ENCODE measurements around the gene PPP2R1B. TPM values are rescaled to one million over a fixed set of nuclear protein-coding genes. Genes with fewer than 3 reads are reported as not detected.
"Not testable (repeated sequence)": the region's sequence is repeated elsewhere in the genome, so short reads cannot be mapped to it uniquely, and the experiment has no call there.

The PPP2R1B gene
- total RNA-seq, 1 donor from 2014 or later = 37.9 TPM

DNA sequence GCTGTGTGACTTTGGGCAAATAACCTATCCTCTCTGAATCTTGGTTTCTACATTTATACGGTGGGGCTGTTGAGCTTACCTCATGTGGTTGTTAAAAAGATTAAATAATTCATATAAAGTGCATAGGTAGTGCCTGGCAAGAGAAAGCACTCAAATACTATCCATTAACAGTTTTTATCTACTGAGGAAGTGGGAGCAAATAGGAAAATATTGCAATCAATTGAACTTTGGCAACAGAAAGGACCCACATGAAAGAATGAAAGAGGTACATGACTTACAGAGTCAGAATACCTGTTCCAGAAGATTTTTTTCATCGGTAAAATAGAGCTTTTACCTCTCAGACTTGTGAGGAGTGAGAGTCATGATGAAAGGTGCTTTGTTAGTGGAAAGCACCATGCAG lies 6.3 kb upstream of the PPP2R1B start:
- no peaks in the 10 kb centered on the region for H3K36me3 Mint-ChIP-seq (ENCODE audit: low read depth)
- no peak overlapping the region for H3K27ac Mint-ChIP-seq
- intact Hi-C loops (cut with micrococcal nuclease) = loop anchor here (10.0 kb wide), 1 partner anchor 1338 kb away; no protein-coding TSS in a partner anchor
- ATAC-seq (ENCODE audit: low read depth) (no peak), DNase-seq (no peak)
- H3K9me3 Mint-ChIP-seq = no peaks in the 10 kb centered on the region
- CTCF ChIA-PET = interaction anchor here (1.2 kb wide), 1 partner anchor 186 kb away, joined by 3 read pairs; no protein-coding TSS in a partner anchor
- peaks cover 22% of the 10 kb centered on the region for H3K4me1 Mint-ChIP-seq
- TF ChIP-seq, protein P1, sequence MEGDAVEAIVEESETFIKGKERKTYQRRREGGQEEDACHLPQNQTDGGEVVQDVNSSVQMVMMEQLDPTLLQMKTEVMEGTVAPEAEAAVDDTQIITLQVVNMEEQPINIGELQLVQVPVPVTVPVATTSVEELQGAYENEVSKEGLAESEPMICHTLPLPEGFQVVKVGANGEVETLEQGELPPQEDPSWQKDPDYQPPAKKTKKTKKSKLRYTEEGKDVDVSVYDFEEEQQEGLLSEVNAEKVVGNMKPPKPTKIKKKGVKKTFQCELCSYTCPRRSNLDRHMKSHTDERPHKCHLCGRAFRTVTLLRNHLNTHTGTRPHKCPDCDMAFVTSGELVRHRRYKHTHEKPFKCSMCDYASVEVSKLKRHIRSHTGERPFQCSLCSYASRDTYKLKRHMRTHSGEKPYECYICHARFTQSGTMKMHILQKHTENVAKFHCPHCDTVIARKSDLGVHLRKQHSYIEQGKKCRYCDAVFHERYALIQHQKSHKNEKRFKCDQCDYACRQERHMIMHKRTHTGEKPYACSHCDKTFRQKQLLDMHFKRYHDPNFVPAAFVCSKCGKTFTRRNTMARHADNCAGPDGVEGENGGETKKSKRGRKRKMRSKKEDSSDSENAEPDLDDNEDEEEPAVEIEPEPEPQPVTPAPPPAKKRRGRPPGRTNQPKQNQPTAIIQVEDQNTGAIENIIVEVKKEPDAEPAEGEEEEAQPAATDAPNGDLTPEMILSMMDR (IDR thresholded peaks at IDR 0.05) = no peak
- POLR2A ChIA-PET = no interaction called here
- H3K4me3 Mint-ChIP-seq = no peak overlapping the region
- no peaks in the 10 kb centered on the region for H3K27me3 Mint-ChIP-seq

DNA sequence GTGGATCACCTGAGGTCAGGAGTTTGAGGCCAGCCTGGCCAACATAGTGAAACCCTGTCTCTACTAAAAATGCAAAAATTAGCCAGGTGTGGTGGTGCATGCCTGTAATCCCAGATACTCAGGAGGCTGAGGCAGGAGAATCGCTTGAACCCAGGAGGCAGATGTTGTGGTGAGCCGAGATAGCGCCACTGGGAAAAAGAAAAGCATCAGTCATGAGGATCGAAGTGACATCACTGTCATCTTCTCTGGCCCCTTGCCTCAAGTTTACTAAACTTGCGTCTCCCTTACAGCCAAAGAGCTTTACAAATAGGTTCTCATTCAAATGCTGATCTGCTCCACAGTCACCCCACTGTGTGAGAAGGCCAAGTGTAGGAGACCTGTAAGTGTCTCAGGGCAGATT lies 5.0 kb upstream of the PPP2R1B start:
- H3K4me3 Mint-ChIP-seq; H3K9me3 Mint-ChIP-seq; DNase-seq; ATAC-seq (ENCODE audit: low read depth); POLR2A ChIA-PET; H3K27me3 Mint-ChIP-seq; H3K27ac Mint-ChIP-seq; H3K36me3 Mint-ChIP-seq (ENCODE audit: low read depth): not testable (repeated sequence)
- peaks cover 18% of the 10 kb centered on the region for H3K4me1 Mint-ChIP-seq
- CTCF ChIA-PET = interaction anchor here (1.2 to 1.9 kb wide), 2 partner anchors 167 to 185 kb away, joined by 3 to 4 read pairs; no protein-coding TSS in a partner anchor
- intact Hi-C loops (cut with micrococcal nuclease) = loop anchor here (10.0 kb wide), 1 partner anchor 1336 kb away; no protein-coding TSS in a partner anchor

DNA sequence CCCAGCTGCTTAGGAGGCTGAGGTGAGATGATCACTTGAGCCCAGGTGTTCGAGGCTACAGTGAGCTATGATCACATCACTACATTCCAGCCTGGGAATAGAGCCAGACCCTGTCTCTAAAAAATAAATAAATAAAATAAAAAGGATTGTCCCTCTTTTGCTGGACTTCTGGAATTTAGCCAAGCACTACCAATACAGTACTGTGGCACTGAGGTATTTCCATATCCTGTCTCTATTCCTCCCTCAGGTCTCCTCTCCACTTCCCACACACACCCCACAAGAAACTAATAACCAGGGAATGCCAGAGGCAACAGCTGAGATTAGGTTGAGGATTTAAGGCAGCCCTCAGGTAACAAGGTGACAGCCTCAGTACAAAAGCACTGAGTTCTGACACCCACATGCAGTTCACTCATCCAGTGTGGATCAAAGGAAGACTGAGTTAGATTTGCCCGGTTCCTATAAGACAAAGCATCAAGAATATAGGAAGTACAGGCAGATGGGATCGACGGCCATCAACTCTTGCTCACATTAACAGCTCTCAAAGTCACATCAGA lies 4.5 kb upstream of the PPP2R1B start:
- intact Hi-C loops (cut with micrococcal nuclease) = loop anchor here (10.0 kb wide), 1 partner anchor 1336 kb away; no protein-coding TSS in a partner anchor
- ChIA-PET POLR2A (no interaction called here), CTCF (interaction anchor here (1.9 kb wide), 1 partner anchor 166 kb away, joined by 4 read pairs; no protein-coding TSS in a partner anchor)
- DNase-seq (no peak), ATAC-seq (ENCODE audit: low read depth) (no peak)
- TF ChIP-seq, protein P1 (IDR thresholded peaks at IDR 0.05) = no peak
- peaks cover 2% of the 10 kb centered on the region for H3K36me3 Mint-ChIP-seq (ENCODE audit: low read depth)
- H3K4me3 Mint-ChIP-seq = no peak overlapping the region
- peaks cover 13% of the 10 kb centered on the region for H3K4me1 Mint-ChIP-seq
- no peak overlapping the region for H3K27ac Mint-ChIP-seq
- H3K9me3 Mint-ChIP-seq = no peaks in the 10 kb centered on the region
- no peaks in the 10 kb centered on the region for H3K27me3 Mint-ChIP-seq

DNA sequence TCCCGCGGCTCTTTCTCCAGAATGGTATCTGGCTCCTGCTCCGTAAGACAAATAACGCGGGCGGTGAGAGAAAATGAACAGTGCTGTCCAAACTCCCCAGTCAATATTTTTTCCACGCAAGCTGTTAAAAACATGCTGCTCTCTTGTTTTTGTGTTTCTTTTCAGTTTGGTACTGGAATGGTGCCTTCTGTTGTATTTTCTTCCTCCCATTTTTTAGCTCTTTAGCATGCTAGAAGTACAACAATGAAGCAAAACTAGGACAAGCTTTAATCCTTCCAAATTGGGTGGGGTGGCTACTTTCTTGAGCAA lies 599 bp upstream of the PPP2R1B start:
- intact Hi-C loops (cut with micrococcal nuclease) = loop anchor here (1.0 to 5.0 kb wide), 4 partner anchors 10 to 164 kb away; partner anchors contain the start of genes ALG9 and SIK2
- Mint-ChIP-seq H3K36me3 (ENCODE audit: low read depth) (peaks cover 29% of the 10 kb centered on the region), H3K27ac (peak overlapping the region; percentile 93), H3K4me3 (peak overlapping the region; percentile 100), H3K9me3 (no peaks in the 10 kb centered on the region), H3K27me3 (no peaks in the 10 kb centered on the region), H3K4me1 (peaks cover 25% of the 10 kb centered on the region)
- TF ChIP-seq, protein P1 (IDR thresholded peaks at IDR 0.05) = no peak
- POLR2A ChIA-PET = interaction anchor here (1.4 to 2.6 kb wide), 3 partner anchors 10 to 164 kb away, joined by 7 to 29 read pairs (median 8); no protein-coding TSS in a partner anchor
- CTCF ChIA-PET = interaction anchor here (0.7 to 4.6 kb wide), 7 partner anchors 10 to 484 kb away, joined by 3 to 47 read pairs (median 3); partner anchors contain the start of gene ALG9
- DNase-seq (no peak), ATAC-seq (ENCODE audit: low read depth) (no peak)

DNA sequence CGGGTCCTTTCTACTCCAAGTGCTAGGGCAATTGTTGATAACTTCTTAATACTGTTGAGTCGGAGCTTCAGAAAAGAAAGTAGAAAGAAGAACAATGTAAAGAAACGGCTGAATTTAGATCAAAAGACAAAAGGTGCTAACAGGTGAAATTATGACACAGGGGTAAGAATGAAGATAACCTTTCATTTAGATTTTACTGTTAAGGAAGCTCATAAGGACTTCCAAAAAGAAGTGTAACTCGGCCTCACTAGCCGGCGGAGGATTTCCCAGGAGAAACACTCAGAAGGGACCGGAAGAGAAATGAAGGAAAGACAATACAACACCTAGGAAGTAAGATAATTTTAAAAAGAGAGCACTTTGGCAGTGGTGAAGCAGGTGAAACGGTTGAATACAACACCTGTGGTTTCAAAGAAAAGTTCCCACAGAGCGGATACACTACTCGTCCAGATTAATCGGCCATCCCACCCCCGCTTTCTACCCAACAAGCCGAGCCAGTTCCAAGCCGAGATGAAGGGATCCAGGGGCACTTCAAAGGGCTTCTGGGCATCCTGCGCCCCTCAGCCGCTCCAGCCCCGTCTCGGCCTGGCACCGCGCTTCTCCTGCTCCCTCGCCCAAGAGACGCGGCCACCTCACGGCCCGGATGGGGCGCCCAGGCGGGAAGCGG lies 737 bp downstream of the PPP2R1B start:
- no peaks in the 10 kb centered on the region for H3K27me3 Mint-ChIP-seq
- intact Hi-C loops (cut with micrococcal nuclease) = loop anchor here (5.0 kb wide), 1 partner anchor 107 kb away; the partner anchor contains the start of gene ALG9
- peak overlapping the region; percentile 100 for H3K4me3 Mint-ChIP-seq
- TF ChIP-seq, protein P1 (IDR thresholded peaks at IDR 0.05) = no peak
- no peak for DNase-seq
- H3K36me3 Mint-ChIP-seq (ENCODE audit: low read depth) = peaks cover 39% of the 10 kb centered on the region
- CTCF ChIA-PET = interaction anchor here (0.9 to 4.6 kb wide), 3 partner anchors 11 to 161 kb away, joined by 3 to 47 read pairs (median 4); no protein-coding TSS in a partner anchor
- POLR2A ChIA-PET = interaction anchor here (0.6 to 2.6 kb wide), 6 partner anchors 11 to 162 kb away, joined by 3 to 29 read pairs (median 5); partner anchors contain the start of gene ALG9
- H3K9me3 Mint-ChIP-seq = no peaks in the 10 kb centered on the region
- H3K4me1 Mint-ChIP-seq = peaks cover 25% of the 10 kb centered on the region
- no peak for ATAC-seq (ENCODE audit: low read depth)
- H3K27ac Mint-ChIP-seq = peak overlapping the region; percentile 93

Measured in activated B cell treated with CpG ODN at 0.5 μM for 24 hours (primary cell).